H7 (cell line): ENCODE measurements around the gene PPIB. TPM values are rescaled to one million over a fixed set of nuclear protein-coding genes. Genes with fewer than 3 reads are reported as not detected.

Source experiments
- DNase-seq: peaks from one replicate; pipeline ENCODE4 v3.0.0; 2012
- H3K27me3 ChIP-seq: 2 replicates; pipeline ENCODE4 v1.6.0; 2011; ENCODE audit warnings: mild to moderate bottlenecking, low read length; ENCODE audit not compliant: control insufficient read depth, insufficient read depth
- H3K36me3 ChIP-seq: replicated peaks from 2 replicates; pipeline ENCODE4 v1.5.1; 2011; ENCODE audit warnings: low read length; ENCODE audit not compliant: control insufficient read depth, insufficient read depth
- H3K4me3 ChIP-seq: 2 replicates; pipeline ENCODE4 v1.5.1; 2011; ENCODE audit warnings: low read depth, mild to moderate bottlenecking, control low read depth, low read length, moderate library complexity; ENCODE audit not compliant: insufficient read depth
- total RNA-seq: library from RNA; depleted of rRNA; stranded (reverse); fragments of >200 nt; shearing (Covaris generic); gene quantifications from 2 replicates; pipeline ENCODE4 v1.2.3, GENCODE V29; 2014

The PPIB gene
- total RNA-seq, 1 experiment from 2014 or later = 356 TPM

DNA sequence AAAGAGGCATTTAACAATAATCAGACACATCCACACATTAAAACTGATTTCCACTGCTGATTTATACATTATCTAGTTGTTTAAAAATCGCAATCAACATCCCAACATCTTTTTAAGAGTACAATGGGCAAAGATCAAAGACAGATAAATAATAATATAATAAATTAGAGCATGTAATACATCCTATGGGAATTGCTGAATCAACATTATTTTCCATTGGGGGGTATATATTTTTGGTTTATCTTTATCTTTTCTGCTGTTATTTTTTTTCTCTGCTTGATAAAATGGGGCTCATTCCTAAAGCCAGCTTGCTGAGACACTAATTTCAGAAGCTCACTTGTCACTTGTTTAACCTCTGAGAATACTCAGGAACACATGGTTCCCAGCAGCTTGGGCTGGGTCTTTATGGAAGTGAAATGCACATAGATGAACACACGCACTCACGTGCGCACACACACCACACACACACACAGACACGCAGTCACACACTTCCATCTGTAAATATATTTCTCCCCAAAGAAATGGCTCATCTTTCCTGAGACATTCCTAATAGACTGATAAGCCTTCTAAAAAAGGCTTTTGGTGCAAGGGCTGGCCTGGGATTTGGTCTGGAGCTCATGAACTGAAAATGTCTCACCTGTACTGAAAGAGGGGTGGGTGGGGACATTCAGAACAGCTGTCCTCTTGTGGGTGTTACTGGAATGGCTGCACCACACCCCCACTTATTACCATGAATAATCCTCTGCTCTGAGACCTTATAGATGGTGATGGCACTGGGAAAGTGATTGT, 3.5 kb upstream of the PPIB start:
- Histone ChIP-seq H3K27me3 (no peaks in the 10 kb centered on the region), H3K36me3 (peaks cover 3% of the 10 kb centered on the region), H3K4me3 (no peak overlapping the region)
- peak; percentile 26 for DNase-seq

DNA sequence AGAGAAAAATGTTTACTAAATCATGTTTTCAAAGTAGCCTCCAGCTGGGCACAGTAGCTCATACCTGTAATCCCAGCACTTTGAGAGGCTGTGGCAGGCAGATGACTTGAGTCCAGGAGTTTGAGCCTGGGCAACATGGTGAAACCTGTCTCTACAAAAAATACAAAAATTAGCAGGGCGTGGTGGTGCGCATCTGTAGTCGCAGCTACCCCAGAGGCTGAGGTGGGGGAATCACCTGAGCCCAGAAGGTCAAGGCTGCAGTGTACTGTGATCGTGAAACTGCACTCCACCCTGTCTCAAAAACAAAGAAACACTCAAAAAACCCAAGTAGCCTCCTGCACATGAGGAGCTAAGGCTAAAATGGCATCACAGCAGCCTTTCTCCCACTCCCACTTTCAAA, 1.6 kb upstream of the PPIB start:
- DNase-seq = no peak

DNA sequence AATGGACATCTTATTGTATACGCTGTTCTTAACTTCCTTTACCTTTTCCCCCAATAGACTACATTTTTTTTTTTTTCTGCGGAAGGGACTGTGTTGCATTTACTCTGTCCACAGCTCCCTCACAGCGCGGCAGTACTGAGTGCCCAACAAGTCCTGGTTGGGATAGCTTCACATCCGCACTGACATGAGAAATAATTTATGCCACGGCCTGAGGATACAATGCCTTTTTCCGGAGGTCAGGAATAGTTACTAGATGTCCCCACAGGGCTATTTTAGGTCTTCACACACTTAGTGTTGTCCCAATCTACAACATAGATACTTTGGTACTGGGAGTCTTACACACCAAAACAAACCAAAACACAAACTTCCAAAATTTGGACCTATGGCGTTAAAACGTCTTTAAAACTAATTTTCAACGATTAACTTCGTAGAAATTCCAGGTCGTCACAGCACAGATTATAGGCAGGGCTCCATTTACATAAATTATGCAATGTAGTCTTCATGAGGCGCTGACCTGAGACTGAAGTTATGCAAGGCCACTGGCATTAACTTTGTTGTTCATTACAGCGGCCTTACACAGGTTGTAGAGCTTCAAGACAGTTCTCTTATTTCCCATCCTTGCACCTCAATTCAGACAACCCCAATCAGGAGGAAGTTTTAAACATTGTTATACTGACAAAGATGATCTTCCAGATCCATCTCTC, 989 bp upstream of the PPIB start:
- no peaks in the 10 kb centered on the region for H3K27me3 ChIP-seq
- H3K36me3 ChIP-seq = peaks cover 17% of the 10 kb centered on the region
- peak; percentile 36 for DNase-seq
- peak overlapping the region; percentile 32 for H3K4me3 ChIP-seq

More for the DNA sequence above, 1.6 kb upstream of the PPIB start:
- H3K4me3 ChIP-seq = no peak overlapping the region
- peaks cover 13% of the 10 kb centered on the region for H3K36me3 ChIP-seq
- H3K27me3 ChIP-seq = no peaks in the 10 kb centered on the region

DNA sequence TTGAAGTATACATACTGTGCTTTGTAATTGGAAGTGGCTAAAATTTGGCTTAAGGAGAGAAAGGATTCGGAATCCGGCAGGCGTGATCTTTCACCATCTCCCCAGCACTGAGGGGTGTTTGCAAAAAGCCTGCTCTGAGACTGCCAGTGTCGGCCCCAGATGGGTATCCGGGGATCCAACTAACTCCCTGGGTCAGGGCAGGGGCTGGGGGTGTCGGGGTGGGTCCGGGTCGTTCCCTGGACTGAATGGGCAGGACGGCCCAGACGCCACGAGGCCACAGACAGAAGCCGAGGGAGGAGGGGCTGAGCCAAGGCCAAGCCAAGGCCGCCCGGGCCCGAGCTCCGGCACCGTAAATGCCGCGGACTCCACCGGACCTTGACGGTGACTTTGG, 349 bp downstream of the PPIB start:
- peaks cover 30% of the 10 kb centered on the region for H3K36me3 ChIP-seq
- peak overlapping the region; percentile 90 for H3K4me3 ChIP-seq
- no peak for DNase-seq

DNA sequence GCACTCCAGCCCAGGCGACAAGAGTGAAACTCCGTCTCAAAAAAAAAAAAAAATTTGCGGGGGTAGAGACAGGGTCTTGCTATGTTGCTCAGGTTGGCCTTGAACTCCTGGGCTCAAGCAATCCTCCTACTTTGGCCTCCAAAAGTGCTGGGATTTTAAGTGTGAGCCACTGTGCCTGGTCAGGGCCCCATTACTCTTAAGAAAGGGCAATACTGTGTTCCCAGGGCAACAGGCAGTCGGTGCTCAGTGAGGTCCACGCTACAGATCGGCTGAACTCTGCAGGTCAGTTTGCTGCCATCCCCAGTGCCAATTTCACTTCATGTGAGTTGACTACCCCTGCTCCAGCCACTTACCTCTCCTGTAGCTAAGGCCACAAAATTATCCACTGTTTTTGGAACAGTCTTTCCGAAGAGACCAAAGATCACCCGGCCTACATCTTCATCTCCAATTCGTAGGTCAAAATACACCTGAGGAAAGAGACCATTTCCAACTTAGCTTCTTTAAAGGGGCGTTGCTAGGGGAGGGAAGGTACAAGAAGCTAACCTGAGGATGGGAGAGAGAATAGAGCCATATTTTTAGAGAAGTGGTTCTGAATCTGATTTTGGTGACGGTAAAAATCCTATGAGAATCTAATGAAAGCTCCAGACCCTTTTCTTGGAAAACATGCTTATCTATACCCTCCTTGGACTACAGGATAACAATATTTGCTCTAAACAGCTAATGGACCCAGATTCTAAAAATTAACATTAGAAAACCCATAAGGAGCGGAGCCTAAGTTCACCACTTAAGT, 939 bp downstream of the PPIB start:
- H3K4me3 ChIP-seq = peak overlapping the region; percentile 90
- H3K27me3 ChIP-seq = no peaks in the 10 kb centered on the region
- peaks cover 36% of the 10 kb centered on the region for H3K36me3 ChIP-seq
- peak; percentile 28 for DNase-seq

More for the DNA sequence above, 349 bp downstream of the PPIB start:
- no peaks in the 10 kb centered on the region for H3K27me3 ChIP-seq

DNA sequence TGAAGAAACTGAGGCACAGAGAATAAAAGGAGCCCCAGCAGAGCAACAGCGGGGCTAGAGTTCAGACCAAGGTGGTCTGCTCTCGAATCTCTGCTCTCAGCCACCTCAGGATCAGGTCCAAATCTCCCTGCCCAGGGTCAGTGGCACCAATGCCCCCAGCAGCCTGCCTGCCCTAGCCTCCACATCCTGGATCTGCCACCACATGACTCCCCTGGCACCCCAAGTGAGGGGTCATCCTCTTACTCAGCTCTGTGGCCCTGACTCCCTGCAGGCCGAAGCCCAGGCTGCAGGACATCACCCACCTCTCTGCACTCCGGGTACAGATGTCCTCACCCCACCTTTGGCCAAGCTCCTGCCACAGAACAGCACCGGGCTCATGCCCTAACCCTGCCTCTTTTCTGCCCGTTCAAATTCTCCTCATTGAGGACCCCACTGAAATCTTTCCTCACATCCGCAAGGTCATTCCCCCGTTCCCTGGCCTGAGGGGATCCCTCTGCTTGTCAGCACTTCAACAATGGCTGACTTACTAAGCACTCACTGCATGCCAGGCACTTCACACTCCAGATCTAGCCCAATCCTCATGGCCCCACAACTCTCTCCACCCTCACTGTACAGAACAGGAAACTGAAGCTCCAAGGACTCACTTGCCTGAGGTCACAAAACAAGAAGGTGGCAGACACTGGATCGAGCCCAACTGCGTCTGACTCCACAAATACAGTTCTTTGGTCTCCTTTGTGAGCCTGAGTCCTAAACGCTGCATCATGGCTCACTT, 4.3 kb downstream of the PPIB start:
- no peak for DNase-seq
- Histone ChIP-seq H3K27me3 (no peaks in the 10 kb centered on the region), H3K4me3 (no peak overlapping the region), H3K36me3 (peaks cover 48% of the 10 kb centered on the region)

DNA sequence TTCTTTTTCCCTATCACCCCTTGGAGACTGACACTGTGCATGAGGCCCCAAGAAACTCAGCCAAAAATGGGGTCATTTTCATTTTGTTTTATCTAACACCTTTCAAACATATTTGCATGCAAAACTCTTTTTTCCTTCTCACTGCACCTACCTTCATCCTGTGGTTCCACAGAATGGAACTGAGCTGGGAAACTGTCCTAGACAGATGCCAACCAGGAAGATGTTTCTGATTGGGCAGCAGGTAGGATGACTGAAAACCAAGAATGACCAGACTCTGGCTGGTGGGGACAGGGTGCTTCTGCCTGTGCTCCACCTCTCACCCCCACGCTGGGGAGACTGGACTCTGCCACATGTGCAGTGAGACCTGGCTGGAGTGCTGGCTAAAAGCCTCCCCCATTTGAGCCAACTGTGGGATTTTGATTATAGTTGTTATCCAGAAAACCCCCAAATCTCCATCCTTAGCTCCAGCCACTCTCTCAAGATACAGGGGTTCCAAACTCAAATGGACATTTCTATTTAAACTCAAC, 5.2 kb downstream of the PPIB start:
- no peak for DNase-seq
- H3K36me3 ChIP-seq = peaks cover 48% of the 10 kb centered on the region
- H3K4me3 ChIP-seq = no peak overlapping the region
- H3K27me3 ChIP-seq = peaks cover 7% of the 10 kb centered on the region

DNA sequence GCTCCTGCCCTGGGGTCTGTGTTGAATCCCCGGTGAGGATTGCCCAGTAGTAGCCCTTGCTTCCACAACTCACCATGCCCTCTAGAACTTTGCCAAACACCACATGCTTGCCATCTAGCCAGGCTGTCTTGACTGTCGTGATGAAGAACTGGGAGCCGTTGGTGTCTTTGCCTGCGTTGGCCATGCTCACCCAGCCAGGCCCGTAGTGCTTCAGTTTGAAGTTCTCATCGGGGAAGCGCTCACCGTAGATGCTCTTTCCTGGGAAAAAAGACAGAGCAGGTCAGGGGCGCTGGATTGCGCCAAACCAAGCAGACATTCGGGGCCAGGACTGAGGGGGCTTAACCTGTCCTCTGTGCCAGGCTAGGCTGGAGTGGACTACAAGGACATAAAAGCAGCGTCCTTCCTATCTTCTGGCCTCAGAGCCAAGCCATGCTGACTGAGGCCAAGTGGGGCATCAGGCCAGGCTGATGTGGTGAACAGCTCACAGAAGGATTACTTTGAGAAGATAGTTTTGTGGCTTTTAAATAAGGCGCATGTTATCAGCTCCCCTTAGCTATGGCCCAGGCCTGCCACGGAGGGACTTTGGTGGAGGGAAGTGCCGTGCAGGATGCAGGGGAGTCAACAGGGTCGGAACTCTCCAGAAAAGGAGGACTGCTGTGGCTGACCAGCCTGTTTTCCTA, 6.0 kb downstream of the PPIB start:
- H3K27me3 ChIP-seq = peaks cover 16% of the 10 kb centered on the region
- H3K36me3 ChIP-seq = peaks cover 48% of the 10 kb centered on the region
- H3K4me3 ChIP-seq = no peak overlapping the region
- DNase-seq = no peak

DNA sequence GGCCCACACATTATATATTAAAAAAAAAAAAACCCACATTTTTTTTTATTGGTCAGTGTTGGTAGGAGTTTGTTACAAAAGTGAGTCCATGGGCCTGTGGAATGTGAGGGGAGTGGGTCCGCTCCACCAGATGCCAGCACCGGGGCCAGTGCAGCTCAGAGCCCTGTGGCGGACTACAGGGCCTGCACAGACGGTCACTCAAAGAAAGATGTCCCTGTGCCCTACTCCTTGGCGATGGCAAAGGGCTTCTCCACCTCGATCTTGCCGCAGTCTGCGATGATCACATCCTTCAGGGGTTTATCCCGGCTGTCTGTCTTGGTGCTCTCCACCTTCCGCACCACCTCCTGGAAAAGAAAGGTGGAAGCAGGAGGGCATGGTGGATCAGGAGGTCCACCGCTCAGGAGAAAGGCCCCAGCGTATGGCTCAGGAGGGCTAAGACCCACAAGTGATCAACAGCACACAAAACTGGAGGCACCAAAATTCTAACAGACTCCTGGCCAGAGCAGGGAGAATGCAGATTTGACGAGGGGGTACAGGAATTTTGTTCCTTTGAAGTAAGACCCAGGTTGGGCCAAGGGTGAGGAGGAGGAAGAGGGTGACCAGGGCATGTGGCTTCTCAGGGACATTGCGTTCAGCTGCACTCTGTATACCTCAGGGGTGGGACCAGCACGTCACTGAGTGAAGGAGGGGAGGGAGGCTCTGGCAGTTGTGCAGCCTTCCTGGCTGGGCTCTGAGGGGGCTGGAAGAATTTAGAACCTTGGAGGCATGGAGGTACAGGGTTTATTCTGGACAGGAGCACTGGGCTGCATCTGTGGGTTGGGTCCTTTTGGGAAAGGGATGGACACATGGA, 6.8 kb downstream of the PPIB start:
- peaks cover 18% of the 10 kb centered on the region for H3K27me3 ChIP-seq
- no peak overlapping the region for H3K4me3 ChIP-seq
- peaks cover 45% of the 10 kb centered on the region for H3K36me3 ChIP-seq
- DNase-seq = no peak

DNA sequence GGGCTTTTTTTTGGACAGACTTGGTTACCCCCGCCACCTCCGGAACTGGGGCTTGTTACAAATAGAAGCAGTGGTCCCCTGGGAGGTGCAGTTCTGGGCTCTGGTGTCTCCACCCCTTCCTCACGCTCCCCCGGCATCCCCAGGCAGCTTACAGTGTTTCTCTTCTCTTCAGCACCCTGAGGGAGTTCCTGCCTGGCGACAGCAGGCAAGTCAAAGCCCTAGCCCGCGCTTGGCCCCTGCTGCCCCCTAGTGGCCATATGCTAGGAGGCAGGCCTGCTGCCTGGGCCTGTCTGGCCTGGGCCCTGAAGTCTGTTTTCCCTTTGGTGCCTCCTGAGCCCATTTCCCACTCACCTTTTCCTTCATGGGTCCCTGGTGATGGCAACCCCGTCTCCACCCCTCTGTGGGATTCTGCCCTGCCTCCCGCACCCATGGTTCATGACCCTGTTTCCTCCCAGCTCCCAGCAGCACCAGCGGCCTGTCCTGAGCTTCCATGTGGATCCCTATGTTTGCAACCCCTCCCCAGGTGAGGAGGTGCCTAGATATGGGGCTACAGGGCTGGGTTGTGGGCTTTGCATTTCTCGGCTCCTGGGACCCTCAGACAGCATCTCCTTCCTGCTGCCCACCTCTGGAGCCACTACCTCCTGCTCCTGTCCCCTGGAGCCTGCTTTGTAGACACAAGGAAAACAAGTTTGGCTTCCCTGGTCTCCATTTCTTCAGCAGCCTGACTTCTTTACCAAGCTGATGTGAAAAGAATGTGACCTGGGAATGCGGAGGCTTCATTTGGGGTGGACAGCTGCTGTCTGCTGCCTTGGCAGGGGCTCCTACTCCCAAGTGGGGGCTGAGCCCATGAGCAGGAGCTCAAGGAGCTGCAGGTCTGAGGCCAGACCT, 9.1 kb downstream of the PPIB start:
- peak; percentile 95 for DNase-seq
- H3K36me3 ChIP-seq = peaks cover 30% of the 10 kb centered on the region
- peaks cover 20% of the 10 kb centered on the region for H3K27me3 ChIP-seq
- no peak overlapping the region for H3K4me3 ChIP-seq

DNA sequence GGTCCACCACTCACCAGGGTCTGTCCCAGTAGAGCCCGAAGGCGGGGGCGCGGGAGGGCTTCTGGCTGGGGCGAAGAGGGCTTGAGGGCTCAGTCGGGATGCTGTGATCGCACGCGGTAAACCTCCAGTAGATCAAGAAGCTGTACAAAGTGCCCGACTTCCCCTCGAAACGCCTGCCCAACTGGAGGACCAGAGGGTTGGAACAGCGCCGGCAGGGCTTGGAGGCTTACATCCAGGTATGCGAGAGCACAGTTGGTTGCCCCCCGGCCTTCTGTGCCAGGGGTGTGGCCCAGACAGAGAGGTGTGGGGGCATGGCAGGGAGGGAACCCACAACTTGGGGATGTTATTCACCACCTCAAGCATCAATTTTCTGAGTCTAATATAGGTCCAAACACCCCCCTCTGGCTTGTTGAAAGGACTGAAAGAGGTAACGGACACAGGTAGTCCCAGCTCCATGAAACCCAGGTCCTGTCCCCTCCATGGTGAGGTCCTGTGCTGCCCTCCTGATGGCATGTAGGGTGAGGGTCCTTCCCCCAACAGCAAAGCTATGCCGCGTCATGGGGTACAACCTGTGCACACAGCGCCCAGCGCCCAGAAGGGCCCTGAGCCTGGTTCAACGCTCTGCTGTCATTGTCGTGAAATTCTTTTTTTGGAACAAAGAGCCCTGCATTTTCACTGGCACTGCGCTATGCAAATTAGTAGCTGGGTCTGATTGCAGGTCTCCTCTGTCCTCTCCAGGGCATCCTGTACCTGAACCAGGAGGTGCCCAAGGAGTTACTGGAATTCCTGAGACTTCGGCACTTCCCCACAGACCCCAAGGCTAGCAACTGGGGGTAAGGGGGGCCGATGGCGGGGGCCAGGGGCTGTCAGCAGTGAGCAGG, 10.1 kb downstream of the PPIB start:
- peak overlapping the region; percentile 67 for H3K4me3 ChIP-seq
- peaks cover 21% of the 10 kb centered on the region for H3K36me3 ChIP-seq
- DNase-seq = peak; percentile 68
- H3K27me3 ChIP-seq = peaks cover 20% of the 10 kb centered on the region
